ENCODE measurements around the gene UBE2L3. TPM values are rescaled to one million over a fixed set of nuclear protein-coding genes. Genes with fewer than 3 reads are reported as not detected.

Gene UBE2L3
- total and polyA plus RNA-seq, 4 donors, result 34.1 to 54.5 (median 41.0) TPM

DNA sequence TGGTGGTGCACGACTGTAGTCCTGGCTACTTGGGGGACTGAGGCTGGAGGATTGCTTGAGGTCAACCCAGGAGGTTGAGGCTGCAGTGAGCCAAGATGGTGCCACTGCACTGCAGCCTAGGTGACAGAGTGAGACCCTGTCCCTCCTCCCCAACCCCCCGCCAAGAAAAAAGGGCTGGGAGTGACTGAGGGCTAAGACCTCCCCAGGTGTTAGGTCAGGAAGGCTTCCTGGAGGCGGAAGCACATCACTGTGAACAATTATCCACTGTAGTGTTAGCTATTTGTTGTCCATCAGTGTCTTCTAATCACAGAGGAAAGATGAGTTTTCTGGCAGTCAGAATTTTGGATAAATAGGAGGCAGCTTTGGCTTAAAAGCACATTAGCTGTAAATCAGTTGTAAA is 53.5 kb downstream of the UBE2L3 start:
- H3K4me3 ChIP-seq (ENCODE audit: low read length in 2 of 2), result no peak overlapping the region
- WGBS, 2 donors, result 97 to 100% methylated on average over 3 of the region's 3 CpGs
- no peaks in the 10 kb centered on the region for H3K9me3 ChIP-seq (ENCODE audit: control insufficient read depth, low read length)
- DNase-seq (no peak), ATAC-seq (ENCODE audit: low FRiP score) (no peak)
- no peak overlapping the region for H3K27ac ChIP-seq (ENCODE audit: low read depth in 1 of 2, low read length in 2 of 2)
- H3K27me3 ChIP-seq (ENCODE audit: control insufficient read depth in 1 of 2, insufficient read depth in 2 of 2, low read length in 1 of 2), result no peaks in the 10 kb centered on the region
- intact Hi-C loops (cut with DNase I), result no loop called here
- H3K36me3 ChIP-seq (ENCODE audit: control insufficient read depth in 1 of 2, insufficient read depth in 2 of 2, low read length in 1 of 2), result no peaks in the 10 kb centered on the region
- no peaks in the 10 kb centered on the region for H3K4me1 ChIP-seq (ENCODE audit: control insufficient read depth in 1 of 2, insufficient read depth in 2 of 2, low read length in 2 of 2)

DNA sequence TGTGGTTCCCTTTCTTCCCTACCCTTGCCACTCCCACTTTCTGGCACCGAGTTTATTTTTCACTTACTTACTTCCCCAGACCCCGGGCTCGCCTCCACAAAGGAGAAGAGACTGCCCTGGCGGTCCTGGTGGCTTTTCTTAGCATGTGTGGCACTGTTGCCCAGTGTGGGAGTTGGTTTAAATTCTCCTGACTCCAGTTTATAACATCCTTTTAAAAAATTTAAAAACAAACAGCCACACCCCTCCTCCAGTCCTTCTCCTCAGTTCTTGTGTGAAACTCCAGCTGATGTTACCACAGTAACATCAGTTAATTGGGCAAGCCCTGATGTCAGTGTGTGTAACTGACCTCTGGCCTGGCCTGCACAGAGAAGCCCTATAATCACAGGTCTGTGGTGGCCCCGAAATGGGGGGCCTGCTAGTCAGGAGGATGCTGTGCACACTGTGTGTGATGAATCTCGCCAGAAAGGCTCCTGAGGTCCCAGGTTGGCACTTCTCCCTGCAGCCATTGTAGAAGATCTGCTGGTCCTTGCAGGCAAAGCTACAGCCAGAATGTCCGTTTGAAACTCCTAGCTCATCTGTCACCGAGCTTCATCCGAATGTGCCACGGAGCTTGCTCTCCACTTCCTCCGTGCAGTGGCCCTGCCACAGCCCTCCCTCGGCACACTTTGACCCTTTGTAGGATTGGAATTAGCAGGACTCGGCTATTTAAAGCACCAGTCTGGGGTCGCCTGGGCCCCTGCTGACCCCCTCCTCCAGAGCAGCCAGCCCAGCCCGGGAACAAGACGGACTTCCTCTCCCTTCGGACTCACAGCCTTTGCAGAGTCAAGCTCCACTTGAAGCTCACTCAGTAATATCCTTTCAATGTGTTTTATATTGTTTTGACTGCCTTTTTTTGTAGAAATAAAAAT is 54.8 kb downstream of the UBE2L3 start:
- Histone ChIP-seq H3K9me3 (ENCODE audit: control insufficient read depth, low read length) (no peaks in the 10 kb centered on the region), H3K36me3 (ENCODE audit: control insufficient read depth in 1 of 2, insufficient read depth in 2 of 2, low read length in 1 of 2) (no peaks in the 10 kb centered on the region), H3K27ac (ENCODE audit: low read depth in 1 of 2, low read length in 2 of 2) (no peak overlapping the region), H3K27me3 (ENCODE audit: control insufficient read depth in 1 of 2, insufficient read depth in 2 of 2, low read length in 1 of 2) (no peaks in the 10 kb centered on the region), H3K4me1 (ENCODE audit: control insufficient read depth in 1 of 2, insufficient read depth in 2 of 2, low read length in 2 of 2) (no peaks in the 10 kb centered on the region), H3K4me3 (ENCODE audit: low read length in 2 of 2) (no peak overlapping the region)
- intact Hi-C loops (cut with DNase I), result loop anchor here in 1 of 2 donors (2.0 kb wide), 1 partner anchor 23 kb away; no protein-coding TSS in a partner anchor
- ATAC-seq (ENCODE audit: low FRiP score), result no peak
- WGBS, 2 donors, result 80 to 81% methylated on average over 17 of the region's 17 CpGs
- DNase-seq, result peak in 1 of 2 donors; percentile 69

DNA sequence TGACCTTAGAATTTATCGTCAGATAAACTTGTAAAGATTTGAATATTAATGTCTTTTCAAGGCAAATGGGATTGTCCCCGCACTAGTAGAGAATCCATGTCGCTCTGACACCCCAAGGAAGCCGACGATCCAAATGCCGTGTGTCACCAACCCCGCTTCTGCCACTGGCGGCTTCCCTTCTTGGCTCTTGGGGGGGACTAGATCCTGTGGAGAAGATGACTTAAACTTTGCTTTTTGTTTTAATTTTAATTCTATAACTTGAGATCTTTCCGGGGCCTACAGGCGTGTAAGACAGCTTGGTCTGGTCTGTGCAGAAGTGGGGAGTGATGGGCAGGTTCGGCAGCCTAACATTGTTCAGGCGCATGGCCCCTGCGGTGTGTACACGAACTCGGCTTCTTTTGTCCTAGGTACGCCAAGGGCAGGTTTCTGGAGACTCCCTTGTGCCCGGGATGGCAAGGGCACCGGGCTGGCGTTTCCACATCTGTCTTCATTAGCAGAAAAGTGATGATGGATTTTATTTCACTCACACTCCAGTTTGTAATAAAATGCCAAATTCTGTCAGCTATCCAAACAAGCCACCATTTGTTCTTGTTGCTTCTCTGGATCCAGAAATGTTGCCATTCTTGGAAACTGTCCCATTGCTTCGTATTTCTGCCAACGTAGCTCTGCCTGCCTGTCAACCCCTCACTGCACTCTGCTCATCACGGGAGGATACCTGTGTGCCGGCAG is 55.6 kb downstream of the UBE2L3 start:
- Histone ChIP-seq H3K9me3 (ENCODE audit: control insufficient read depth, low read length) (no peaks in the 10 kb centered on the region), H3K27ac (ENCODE audit: low read depth in 1 of 2, low read length in 2 of 2) (peak overlapping the region in 1 of 2 donors; percentile 38), H3K27me3 (ENCODE audit: control insufficient read depth in 1 of 2, insufficient read depth in 2 of 2, low read length in 1 of 2) (no peaks in the 10 kb centered on the region), H3K4me3 (ENCODE audit: low read length in 2 of 2) (no peak overlapping the region), H3K36me3 (ENCODE audit: control insufficient read depth in 1 of 2, insufficient read depth in 2 of 2, low read length in 1 of 2) (no peaks in the 10 kb centered on the region), H3K4me1 (ENCODE audit: control insufficient read depth in 1 of 2, insufficient read depth in 2 of 2, low read length in 2 of 2) (no peaks in the 10 kb centered on the region)
- intact Hi-C loops (cut with DNase I), result loop anchor here in 1 of 2 donors (2.0 kb wide), 1 partner anchor 24 kb away; no protein-coding TSS in a partner anchor
- no peak for ATAC-seq (ENCODE audit: low FRiP score)
- no peak for DNase-seq
- 46 to 48% methylated on average over 23 of the region's 23 CpGs for WGBS, 2 donors

DNA sequence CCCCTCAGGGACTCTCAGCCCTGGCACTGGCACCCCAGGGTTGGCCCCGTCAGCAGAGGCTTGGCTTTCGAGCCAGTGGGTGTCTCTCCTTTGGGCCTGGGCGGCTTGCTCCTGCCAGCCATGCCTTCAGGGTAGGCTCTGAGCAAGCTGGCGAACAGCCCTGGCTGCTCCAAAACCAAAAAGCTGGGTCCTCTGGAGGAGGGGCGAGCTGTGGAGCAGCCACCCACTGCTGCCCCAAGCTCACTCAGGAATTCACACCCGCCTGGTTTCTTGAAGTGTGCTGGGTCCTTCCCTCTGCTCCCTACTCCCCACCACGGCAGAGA is 56.1 kb downstream of the UBE2L3 start:
- no peak overlapping the region for H3K4me3 ChIP-seq (ENCODE audit: low read length in 2 of 2)
- no peaks in the 10 kb centered on the region for H3K27me3 ChIP-seq (ENCODE audit: control insufficient read depth in 1 of 2, insufficient read depth in 2 of 2, low read length in 1 of 2)
- H3K27ac ChIP-seq (ENCODE audit: low read depth in 1 of 2, low read length in 2 of 2), result peak overlapping the region in 1 of 2 donors; percentile 38
- H3K9me3 ChIP-seq (ENCODE audit: control insufficient read depth, low read length), result no peaks in the 10 kb centered on the region
- intact Hi-C loops (cut with DNase I), result loop anchor here in 1 of 2 donors (2.0 kb wide), 1 partner anchor 25 kb away; no protein-coding TSS in a partner anchor
- WGBS, 2 donors, result 9 to 12% methylated on average over 7 of the region's 7 CpGs
- H3K4me1 ChIP-seq (ENCODE audit: control insufficient read depth in 1 of 2, insufficient read depth in 2 of 2, low read length in 2 of 2), result no peaks in the 10 kb centered on the region
- no peak for ATAC-seq (ENCODE audit: low FRiP score)
- DNase-seq, result no peak
- H3K36me3 ChIP-seq (ENCODE audit: control insufficient read depth in 1 of 2, insufficient read depth in 2 of 2, low read length in 1 of 2), result no peaks in the 10 kb centered on the region

DNA sequence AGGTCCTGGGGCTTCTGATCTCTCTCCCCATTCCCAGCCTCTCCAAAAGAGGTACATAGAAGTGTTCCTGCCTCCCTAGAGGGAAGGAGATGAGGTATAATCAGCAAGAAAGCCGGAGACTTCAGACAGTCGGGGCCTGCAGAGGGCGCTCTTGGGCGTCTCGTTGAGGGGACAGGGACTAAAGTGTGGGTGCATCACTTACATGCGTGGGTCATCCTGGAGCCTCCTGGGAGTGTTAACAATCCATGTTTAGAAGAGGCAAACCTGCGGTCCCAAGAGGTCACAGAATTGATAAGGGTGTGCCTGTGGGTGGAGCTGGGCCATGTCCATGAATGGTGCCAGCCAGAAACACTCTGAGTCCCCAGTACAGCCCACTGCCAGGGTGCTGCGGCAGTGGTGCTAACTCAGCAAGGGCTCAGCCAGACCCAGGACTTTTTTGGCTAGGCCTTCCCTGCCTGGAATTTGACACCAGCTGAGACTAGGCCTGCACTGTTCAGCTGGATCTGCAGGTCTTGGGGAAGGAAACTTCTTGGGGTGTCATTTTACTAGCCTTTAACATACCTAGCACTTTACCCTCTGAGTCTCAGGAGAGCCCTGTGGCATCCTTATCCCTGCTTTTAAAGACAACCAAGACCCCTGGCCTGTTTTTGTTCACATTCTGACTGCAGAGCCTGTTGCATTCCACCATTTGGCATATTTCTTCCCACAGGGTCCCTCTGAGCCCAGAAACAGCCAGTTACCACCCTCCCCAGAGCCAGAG is 56.8 kb downstream of the UBE2L3 start:
- intact Hi-C loops (cut with DNase I), result no loop called here
- WGBS, 2 donors, result 15 to 21% methylated on average over 8 of the region's 8 CpGs
- peak; percentile 56 for ATAC-seq (ENCODE audit: low FRiP score)

DNA sequence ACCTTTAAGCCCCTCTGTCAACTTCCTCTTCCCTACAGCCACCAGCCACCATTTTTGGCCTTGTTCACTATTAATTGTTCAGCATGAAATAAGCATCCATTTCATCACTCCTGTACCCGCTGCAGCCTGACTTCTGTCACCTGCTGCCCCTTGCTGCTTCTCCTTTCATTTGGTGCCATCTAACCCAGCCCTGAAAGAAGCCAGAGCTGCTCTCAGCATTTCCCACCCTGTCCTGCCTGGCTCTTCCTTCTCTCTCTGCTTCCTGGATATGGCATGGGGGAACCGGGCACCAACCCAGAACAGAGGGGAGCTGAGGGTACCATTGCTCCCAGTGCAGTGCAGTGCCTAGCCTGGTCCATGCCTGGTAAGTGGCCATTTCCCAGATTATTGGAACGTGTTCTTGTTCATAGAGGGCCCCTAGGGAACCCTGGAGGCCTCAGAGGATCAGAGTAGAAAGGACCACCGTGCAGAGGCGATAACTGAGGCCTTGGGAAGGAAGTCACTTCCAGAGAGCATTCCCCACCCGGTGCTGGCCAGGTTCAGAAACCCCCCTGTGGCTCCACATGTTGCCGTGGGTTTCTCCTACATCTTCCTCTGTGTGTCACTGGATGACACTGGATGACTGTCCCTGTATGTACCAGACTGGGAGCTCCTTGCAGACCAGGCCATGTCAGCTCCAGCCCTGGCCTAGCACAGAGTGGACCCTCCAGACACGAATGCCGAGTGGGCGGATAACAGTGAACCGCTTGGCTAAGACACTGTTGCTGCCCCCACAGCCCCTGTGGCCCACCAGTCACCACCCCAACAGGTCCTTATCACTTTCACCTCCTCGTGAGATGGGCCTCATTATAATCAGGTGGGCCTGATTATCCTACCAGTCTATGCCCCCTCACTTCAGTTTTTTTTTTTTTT is 57.6 kb downstream of the UBE2L3 start:
- intact Hi-C loops (cut with DNase I), result no loop called here
- Histone ChIP-seq H3K27ac (ENCODE audit: low read depth in 1 of 2, low read length in 2 of 2) (no peak overlapping the region), H3K27me3 (ENCODE audit: control insufficient read depth in 1 of 2, insufficient read depth in 2 of 2, low read length in 1 of 2) (no peaks in the 10 kb centered on the region), H3K4me3 (ENCODE audit: low read length in 2 of 2) (no peak overlapping the region), H3K9me3 (ENCODE audit: control insufficient read depth, low read length) (no peaks in the 10 kb centered on the region), H3K36me3 (ENCODE audit: control insufficient read depth in 1 of 2, insufficient read depth in 2 of 2, low read length in 1 of 2) (no peaks in the 10 kb centered on the region), H3K4me1 (ENCODE audit: control insufficient read depth in 1 of 2, insufficient read depth in 2 of 2, low read length in 2 of 2) (no peaks in the 10 kb centered on the region)
- ATAC-seq (ENCODE audit: low FRiP score), result no peak
- WGBS, 2 donors, result 75 to 81% methylated on average over 12 of the region's 12 CpGs
- no peak for DNase-seq

More for the DNA sequence above, 56.8 kb downstream of the UBE2L3 start:
- Histone ChIP-seq H3K27ac (ENCODE audit: low read depth in 1 of 2, low read length in 2 of 2) (peak overlapping the region in 1 of 2 donors; percentile 4), H3K27me3 (ENCODE audit: control insufficient read depth in 1 of 2, insufficient read depth in 2 of 2, low read length in 1 of 2) (no peaks in the 10 kb centered on the region), H3K9me3 (ENCODE audit: control insufficient read depth, low read length) (no peaks in the 10 kb centered on the region), H3K36me3 (ENCODE audit: control insufficient read depth in 1 of 2, insufficient read depth in 2 of 2, low read length in 1 of 2) (no peaks in the 10 kb centered on the region), H3K4me1 (ENCODE audit: control insufficient read depth in 1 of 2, insufficient read depth in 2 of 2, low read length in 2 of 2) (no peaks in the 10 kb centered on the region), H3K4me3 (ENCODE audit: low read length in 2 of 2) (no peak overlapping the region)
- DNase-seq, result peak in 1 of 2 donors; percentile 83

DNA sequence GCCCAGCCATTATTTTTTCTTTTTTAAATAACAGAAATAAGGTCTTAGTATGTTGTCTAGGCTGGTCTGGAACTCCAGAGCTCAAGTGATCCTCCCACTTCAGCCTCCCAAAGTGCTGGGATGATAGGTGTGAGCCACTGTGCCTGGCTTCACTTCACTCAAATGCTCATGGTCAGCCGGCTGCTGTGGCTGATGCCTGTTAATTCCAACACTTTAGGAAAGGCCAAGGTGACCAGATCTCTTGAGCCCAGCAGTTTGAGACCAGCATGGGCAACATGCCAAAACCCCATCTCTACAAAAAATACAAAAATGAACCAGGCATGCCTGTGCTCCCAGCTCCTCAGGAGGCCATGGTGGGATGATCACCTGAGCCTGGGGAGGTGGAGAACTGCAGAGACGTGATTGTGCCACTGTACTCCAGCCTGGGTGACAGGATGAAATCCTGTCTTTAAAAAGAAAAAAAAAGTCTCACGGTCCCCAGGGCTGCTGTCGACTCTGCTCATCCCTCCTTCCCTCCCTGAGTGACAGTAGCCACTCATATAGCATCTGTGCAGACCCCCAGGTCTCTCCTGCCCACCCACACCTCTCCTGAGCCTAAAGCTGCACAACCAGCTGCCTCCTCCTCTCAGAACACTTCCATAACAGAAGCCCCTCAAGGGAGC is 58.7 kb downstream of the UBE2L3 start:
- intact Hi-C loops (cut with DNase I), result no loop called here
- Histone ChIP-seq H3K36me3 (ENCODE audit: control insufficient read depth in 1 of 2, insufficient read depth in 2 of 2, low read length in 1 of 2) (no peaks in the 10 kb centered on the region), H3K4me3 (ENCODE audit: low read length in 2 of 2) (no peak overlapping the region), H3K27me3 (ENCODE audit: control insufficient read depth in 1 of 2, insufficient read depth in 2 of 2, low read length in 1 of 2) (no peaks in the 10 kb centered on the region), H3K27ac (ENCODE audit: low read depth in 1 of 2, low read length in 2 of 2) (no peak overlapping the region), H3K4me1 (ENCODE audit: control insufficient read depth in 1 of 2, insufficient read depth in 2 of 2, low read length in 2 of 2) (no peaks in the 10 kb centered on the region), H3K9me3 (ENCODE audit: control insufficient read depth, low read length) (no peaks in the 10 kb centered on the region)
- ATAC-seq (ENCODE audit: low FRiP score) (no peak), DNase-seq (no peak)
- whole genome bisulfite sequencing, 2 donors, result 73 to 80% methylated on average over 4 of the region's 4 CpGs

Data from aorta (tissue), 5 donors.